Left lung (tissue), 10 donors: ENCODE measurements around the gene NIM1K. TPM values are rescaled to one million over a fixed set of nuclear protein-coding genes. Genes with fewer than 3 reads are reported as not detected.

ENCODE experiments used
- ATAC-seq: fragments of 200-7000 bp; cut with Tn5 transposase; one replicate; pipeline ENCODE4 v1.9.1; 2020; ENCODE audit warnings: moderate library complexity
- DNase-seq, 4 donors: peaks; one replicate each; pipeline ENCODE4 v3.0.0-alpha.2; 2013 to 2020
- H3K27ac ChIP-seq, 2 donors: fragments of 200-600 bp; sonication (generic) in 1 of 2; one replicate each; pipeline versions ENCODE4 v1.5.0 to v1.8.0; 2020 to 2021
- H3K27me3 ChIP-seq, 2 donors: fragments of 200-600 bp; sonication (generic) in 1 of 2; one replicate each; pipeline versions ENCODE4 v1.5.0 to v1.8.0; 2020 to 2021
- H3K36me3 ChIP-seq, 2 donors: fragments of 200-600 bp; sonication (generic) in 1 of 2; one replicate each; pipeline versions ENCODE4 v1.5.0 to v1.8.0; 2020 to 2021
- H3K4me1 ChIP-seq, 2 donors: fragments of 200-600 bp; one replicate each; pipeline ENCODE4 v1.8.0; 2021
- H3K4me3 ChIP-seq, 2 donors: fragments of 200-600 bp; sonication (generic) in 1 of 2; one replicate each; pipeline versions ENCODE4 v1.5.0 to v1.8.0; 2020 to 2021; ENCODE audit warnings: mild to moderate bottlenecking in 1 of 2
- H3K9me3 ChIP-seq, 2 donors: fragments of 200-600 bp; sonication (generic) in 1 of 2; one replicate each; pipeline versions ENCODE4 v1.5.0 to v1.8.0; 2020 to 2021
- intact Hi-C, 2 donors: fragments of 100-400 bp; cut with DNase I; formaldehyde crosslinking; loops; one replicate each; pipeline versions ENCODE4 v1.11.2 to v1.14.2; 2022
- polyA plus RNA-seq, 6 donors: library from polyadenylated mRNA; unstranded; fragments of 120-200 nt; gene quantifications; one replicate each; pipeline ENCODE4 v1.2.1, GENCODE V29; 2013; ENCODE audit not compliant: insufficient read length in 6 of 6
- total RNA-seq, 2 donors: library from RNA; stranded (reverse); fragmentation: NEBNext Ultra II Directional; extraction: Animal tissue kit (Norgen Biotek cat#: 25700); gene quantifications; one replicate each; pipeline ENCODE4 v1.2.1, GENCODE V29; 2021
- TF ChIP-seq, protein P1 (sequence below), 2 donors: fragments of 200-600 bp; sonication (generic) in 1 of 2; IDR thresholded peaks; one replicate each; pipeline versions ENCODE4 v1.5.0 to v1.8.0; 2021; ENCODE audit warnings: antibody characterized with exemption in 2 of 2
- donor health status: DM: no; HTN: yes; CAD: no.
- donor health status: DM: no; HTN: no; CAD: no.

NIM1K gene
- total and polyA plus RNA-seq, 8 donors: 0.44 to 3.0 (median 0.79) TPM

GRCh38 chr5:43294226-43294625, 102.2 kb downstream of the NIM1K start:
- DNase-seq (no peak), ATAC-seq (no peak)
- peaks cover 0 to 100% of the 10 kb centered on the region in 2 donors for H3K36me3 ChIP-seq
- no peak overlapping the region for H3K4me3 ChIP-seq
- no peaks in the 10 kb centered on the region for H3K9me3 ChIP-seq
- H3K4me1 ChIP-seq: no peaks in the 10 kb centered on the region
- intact Hi-C loops: no loop called here
- no peak overlapping the region for H3K27ac ChIP-seq
- H3K27me3 ChIP-seq: no peaks in the 10 kb centered on the region
- TF ChIP-seq, protein P1, sequence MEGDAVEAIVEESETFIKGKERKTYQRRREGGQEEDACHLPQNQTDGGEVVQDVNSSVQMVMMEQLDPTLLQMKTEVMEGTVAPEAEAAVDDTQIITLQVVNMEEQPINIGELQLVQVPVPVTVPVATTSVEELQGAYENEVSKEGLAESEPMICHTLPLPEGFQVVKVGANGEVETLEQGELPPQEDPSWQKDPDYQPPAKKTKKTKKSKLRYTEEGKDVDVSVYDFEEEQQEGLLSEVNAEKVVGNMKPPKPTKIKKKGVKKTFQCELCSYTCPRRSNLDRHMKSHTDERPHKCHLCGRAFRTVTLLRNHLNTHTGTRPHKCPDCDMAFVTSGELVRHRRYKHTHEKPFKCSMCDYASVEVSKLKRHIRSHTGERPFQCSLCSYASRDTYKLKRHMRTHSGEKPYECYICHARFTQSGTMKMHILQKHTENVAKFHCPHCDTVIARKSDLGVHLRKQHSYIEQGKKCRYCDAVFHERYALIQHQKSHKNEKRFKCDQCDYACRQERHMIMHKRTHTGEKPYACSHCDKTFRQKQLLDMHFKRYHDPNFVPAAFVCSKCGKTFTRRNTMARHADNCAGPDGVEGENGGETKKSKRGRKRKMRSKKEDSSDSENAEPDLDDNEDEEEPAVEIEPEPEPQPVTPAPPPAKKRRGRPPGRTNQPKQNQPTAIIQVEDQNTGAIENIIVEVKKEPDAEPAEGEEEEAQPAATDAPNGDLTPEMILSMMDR (IDR thresholded peaks at IDR 0.05): no peak

GRCh38 chr5:43295202-43295601, 103.2 kb downstream of the NIM1K start:
- TF ChIP-seq, protein P1 (IDR thresholded peaks at IDR 0.05): no peak
- ATAC-seq: no peak
- no peak for DNase-seq
- Histone ChIP-seq H3K27ac (no peak overlapping the region), H3K4me1 (no peaks in the 10 kb centered on the region), H3K27me3 (no peaks in the 10 kb centered on the region), H3K9me3 (no peaks in the 10 kb centered on the region), H3K4me3 (no peak overlapping the region), H3K36me3 (peaks cover 0 to 99% of the 10 kb centered on the region in 2 donors)
- intact Hi-C loops: no loop called here

DNA sequence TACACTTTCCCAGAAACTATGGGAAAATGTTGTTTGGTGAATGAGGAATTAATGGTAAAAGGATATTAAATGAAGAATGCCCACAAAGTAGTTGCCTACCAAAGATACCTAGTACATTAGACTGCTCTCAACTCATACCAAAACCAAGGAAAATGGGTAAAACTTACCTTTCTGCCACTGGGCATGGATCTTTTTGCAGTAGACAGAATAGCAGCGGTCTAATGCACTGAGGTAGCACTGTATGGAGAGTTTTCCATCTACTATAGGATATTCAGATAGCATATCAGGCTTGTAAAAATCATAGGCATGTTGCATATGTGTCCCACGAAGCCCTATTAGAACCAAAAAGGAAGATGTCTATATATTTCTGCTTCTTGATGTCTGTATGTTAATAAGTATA, 104.8 kb downstream of the NIM1K start:
- no peak for DNase-seq
- Histone ChIP-seq H3K27ac (no peak overlapping the region), H3K4me1 (peaks cover 0 to 7% of the 10 kb centered on the region in 2 donors), H3K9me3 (no peaks in the 10 kb centered on the region), H3K4me3 (no peak overlapping the region), H3K36me3 (peaks cover 0 to 86% of the 10 kb centered on the region in 2 donors), H3K27me3 (no peaks in the 10 kb centered on the region)
- TF ChIP-seq, protein P1 (IDR thresholded peaks at IDR 0.05): no peak
- no peak for ATAC-seq
- intact Hi-C loops: no loop called here

DNA sequence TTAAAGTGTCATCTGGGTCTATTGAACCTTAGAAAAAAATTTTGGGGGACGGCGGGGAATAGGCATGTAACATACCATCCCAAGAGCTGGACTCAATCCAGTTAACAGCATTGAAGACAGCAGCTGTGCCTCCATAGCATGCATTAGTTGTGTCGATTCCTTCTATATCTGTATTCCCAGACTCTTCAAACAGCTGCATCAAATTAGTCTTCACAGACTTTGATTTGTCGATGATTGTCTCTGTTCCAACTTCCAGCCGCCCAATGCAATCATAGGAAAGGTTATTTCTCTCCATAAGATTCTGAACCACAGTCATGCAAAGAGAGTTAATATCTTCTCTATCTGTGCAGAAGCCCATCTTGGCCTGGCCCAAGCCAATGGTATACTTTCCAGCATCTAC, 106.4 kb downstream of the NIM1K start:
- no peaks in the 10 kb centered on the region for H3K27me3 ChIP-seq
- peaks cover 0 to 85% of the 10 kb centered on the region in 2 donors for H3K36me3 ChIP-seq
- peaks cover 4 to 16% of the 10 kb centered on the region in 2 donors for H3K4me1 ChIP-seq
- intact Hi-C loops: no loop called here
- TF ChIP-seq, protein P1 (IDR thresholded peaks at IDR 0.05): no peak
- ATAC-seq (no peak), DNase-seq (no peak)
- no peak overlapping the region for H3K4me3 ChIP-seq
- no peaks in the 10 kb centered on the region for H3K9me3 ChIP-seq
- no peak overlapping the region for H3K27ac ChIP-seq

DNA sequence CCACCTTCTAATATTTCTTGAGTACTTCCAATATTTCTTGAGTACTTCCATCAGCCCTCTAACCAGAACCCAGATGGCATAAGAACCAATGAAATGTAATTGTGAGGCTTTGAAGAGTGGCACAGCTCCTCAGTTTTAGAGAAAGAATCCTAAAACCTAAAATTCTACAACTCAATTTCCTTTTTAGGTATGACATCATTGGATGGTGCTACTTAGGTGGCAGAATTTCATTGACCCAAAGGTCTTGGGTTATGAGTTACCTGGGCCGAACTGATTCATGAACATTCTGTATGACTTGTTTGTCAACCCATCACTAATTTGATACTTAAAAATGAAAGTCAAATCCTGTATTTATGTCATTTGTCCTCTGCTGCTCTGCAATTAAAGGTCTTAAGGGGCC, 108.1 kb downstream of the NIM1K start:
- Histone ChIP-seq H3K4me3 (no peak overlapping the region), H3K9me3 (no peaks in the 10 kb centered on the region), H3K27ac (no peak overlapping the region), H3K36me3 (peaks cover 0 to 69% of the 10 kb centered on the region in 2 donors), H3K27me3 (no peaks in the 10 kb centered on the region), H3K4me1 (peaks cover 4 to 16% of the 10 kb centered on the region in 2 donors)
- DNase-seq (no peak), ATAC-seq (no peak)
- TF ChIP-seq, protein P1 (IDR thresholded peaks at IDR 0.05): no peak
- intact Hi-C loops: no loop called here
